ENCODE results near the gene ATP1B1. TPM values are rescaled to one million over a fixed set of nuclear protein-coding genes. Genes with fewer than 3 reads are reported as not detected.

The ATP1B1 gene
- total and polyA plus RNA-seq, 9 of the 15 experiments (the other 6 are each of a cell fraction or from before 2014, with no cell fraction given), result 0.76 to 3.0 (median 1.7) TPM

GRCh38 chr1:169128562-169128961, 22.1 kb downstream of the ATP1B1 start:
- Histone ChIP-seq H3K79me2 (ENCODE audit: control insufficient read depth, insufficient read depth, low read length) (no peaks in the 10 kb centered on the region), H3K9me1 (ENCODE audit: control insufficient read depth, insufficient read depth, low read length) (no peaks in the 10 kb centered on the region), H3K27ac (ENCODE audit: extremely low read depth, low read depth, low read length) (no peak overlapping the region), H2AFZ (ENCODE audit: low read depth, low read length) (no peak overlapping the region), H3K9ac (ENCODE audit: insufficient read depth in 1 of 2, low read depth in 2 of 2, low read length in 2 of 2) (no peak overlapping the region), H3K4me2 (ENCODE audit: insufficient read depth, low read length) (no peak overlapping the region), H3K9me3 (replicated peaks; ENCODE audit: control insufficient read depth, insufficient read depth, low read depth, low read length) (no peaks in the 10 kb centered on the region), H4K20me1 (replicated peaks; ENCODE audit: control insufficient read depth, insufficient read depth, low read length) (no peaks in the 10 kb centered on the region), H3K36me3 (ENCODE audit: control insufficient read depth, insufficient read depth, low read length) (no peaks in the 10 kb centered on the region), H3K27me3 (ENCODE audit: control insufficient read depth in 2 of 2, insufficient read depth in 2 of 2, low read length in 2 of 2) (no peaks in the 10 kb centered on the region), H3K4me1 (replicated peaks in 1 of 2; ENCODE audit: control insufficient read depth in 2 of 2, insufficient read depth in 2 of 2, low read length in 2 of 2) (no peaks in the 10 kb centered on the region), H3K4me3 (no peak overlapping the region)
- intact Hi-C loops (cut with micrococcal nuclease), result loop anchor here (5.0 kb wide), 1 partner anchor 219 kb away; no protein-coding TSS in a partner anchor
- TF ChIP-seq CREB1 (IDR thresholded peaks at IDR 0.05) (no peak), CREB1 (CRISPR knock-in tag; IDR thresholded peaks at IDR 0.05) (no peak), ZFP30 (CRISPR knock-in tag; IDR thresholded peaks at IDR 0.05; ENCODE audit: borderline replicate concordance) (no peak), PHF8 (IDR thresholded peaks at IDR 0.05; ENCODE audit: borderline replicate concordance, low read length) (no peak), E2F3 (CRISPR knock-in tag; IDR thresholded peaks at IDR 0.05) (no peak), NUFIP1 (IDR thresholded peaks at IDR 0.05; ENCODE audit: partially characterized antibody) (no peak), ZSCAN32 (CRISPR knock-in tag; IDR thresholded peaks at IDR 0.05) (no peak), HSF4 (CRISPR knock-in tag; IDR thresholded peaks at IDR 0.05; ENCODE audit: borderline replicate concordance) (no peak), IRF1 (CRISPR knock-in tag; IDR thresholded peaks at IDR 0.05; ENCODE audit: borderline replicate concordance) (no peak), HNRNPL (IDR thresholded peaks at IDR 0.05; ENCODE audit: low read depth, low read length) (no peak), ZNF324 (CRISPR knock-in tag; IDR thresholded peaks at IDR 0.05) (no peak), HMG20A (CRISPR knock-in tag; conservative IDR thresholded peaks at IDR 0.05) (no peak), FOXP4 (CRISPR knock-in tag; IDR thresholded peaks at IDR 0.05; ENCODE audit: borderline replicate concordance) (no peak), ZFP91 (CRISPR knock-in tag; IDR thresholded peaks at IDR 0.05) (no peak)
- BruUV-seq (replicated peaks), result no TSS peak
- ATAC-seq (no peak), FAIRE-seq (no peak), DNase-seq (ENCODE audit: extremely low read depth in 1 of 4, low spot score in 3 of 4) (no peak)
- in situ Hi-C loops (cut with MboI), result no loop called here
- ChIA-PET CTCF (ENCODE audit: low intra/inter-chr PET ratio) (no interaction called here), POLR2A (no interaction called here)
- 17% methylated on average over 2 of the region's 2 CpGs for WGBS (ENCODE audit: insufficient coverage, low coverage, missing lambda C conversion rate)
